OCI-M1 (cell line): ENCODE measurements around the gene CSNK1G1.
"Not testable (repeated sequence)": the region's sequence is repeated elsewhere in the genome, so short reads cannot be mapped to it uniquely, and the experiment has no call there.

ENCODE experiments used
- DNase-seq: peaks from one replicate; lab custom pipeline; 2025; lab: John Stamatoyannopoulos, UW

The CSNK1G1 gene

DNA sequence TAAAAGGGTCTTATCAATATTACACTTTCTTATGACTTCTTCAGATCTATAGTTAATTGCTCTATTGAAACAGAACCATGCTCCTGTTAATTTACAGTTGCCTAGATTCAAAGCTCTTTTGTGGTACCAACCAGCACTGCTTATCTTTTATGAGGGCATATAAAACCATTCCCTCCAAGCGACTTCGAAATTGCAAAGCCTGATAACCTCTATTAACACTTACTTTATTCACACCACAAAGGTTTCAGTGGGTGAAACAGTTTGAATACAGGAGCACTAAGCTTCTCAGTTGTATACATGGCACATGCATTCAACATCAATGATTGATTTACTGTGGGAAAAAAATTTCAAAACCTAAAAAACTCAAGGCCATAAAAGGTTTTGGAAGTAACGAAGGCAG, 118.3 kb downstream of the CSNK1G1 start:
- DNase-seq = no peak

- no peak for DNase-seq
Measured at GRCh38 chr15:64236156-64236894, 119.6 kb downstream of the CSNK1G1 start.

- DNase-seq = no peak
Measured at GRCh38 chr15:64235552-64235951, 120.4 kb downstream of the CSNK1G1 start.

GRCh38 chr15:64233299-64233698, 122.7 kb downstream of the CSNK1G1 start:
- peak; percentile 86 for DNase-seq

- DNase-seq = peak; percentile 55
Measured at GRCh38 chr15:64232400-64232799, 123.6 kb downstream of the CSNK1G1 start.

- DNase-seq = no peak
Measured at GRCh38 chr15:64229129-64229724, 126.7 kb downstream of the CSNK1G1 start.

- no peak for DNase-seq
Measured at GRCh38 chr15:64225804-64226203, 130.2 kb downstream of the CSNK1G1 start.

- peak; percentile 61 for DNase-seq
Measured at GRCh38 chr15:64224511-64224910, 131.5 kb downstream of the CSNK1G1 start.

DNA sequence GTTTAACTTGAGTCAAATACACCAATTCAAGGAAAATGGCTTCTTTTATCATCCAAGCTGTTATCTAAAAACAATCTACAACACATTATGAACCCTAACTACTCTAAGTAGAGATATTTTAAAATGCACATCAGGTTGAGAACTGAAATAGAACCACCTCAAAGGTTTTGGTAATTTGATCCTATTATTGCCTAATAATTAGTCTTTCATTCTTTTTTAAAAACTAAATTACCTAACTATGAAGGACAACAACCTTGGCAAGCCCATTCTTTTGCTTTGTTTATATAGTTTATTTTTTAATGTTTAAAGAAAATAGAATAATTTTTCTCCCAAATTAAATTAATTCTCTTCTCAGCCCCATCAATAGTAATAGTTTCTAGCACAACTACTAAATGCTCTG, 132.1 kb downstream of the CSNK1G1 start:
- DNase-seq = peak; percentile 31

DNA sequence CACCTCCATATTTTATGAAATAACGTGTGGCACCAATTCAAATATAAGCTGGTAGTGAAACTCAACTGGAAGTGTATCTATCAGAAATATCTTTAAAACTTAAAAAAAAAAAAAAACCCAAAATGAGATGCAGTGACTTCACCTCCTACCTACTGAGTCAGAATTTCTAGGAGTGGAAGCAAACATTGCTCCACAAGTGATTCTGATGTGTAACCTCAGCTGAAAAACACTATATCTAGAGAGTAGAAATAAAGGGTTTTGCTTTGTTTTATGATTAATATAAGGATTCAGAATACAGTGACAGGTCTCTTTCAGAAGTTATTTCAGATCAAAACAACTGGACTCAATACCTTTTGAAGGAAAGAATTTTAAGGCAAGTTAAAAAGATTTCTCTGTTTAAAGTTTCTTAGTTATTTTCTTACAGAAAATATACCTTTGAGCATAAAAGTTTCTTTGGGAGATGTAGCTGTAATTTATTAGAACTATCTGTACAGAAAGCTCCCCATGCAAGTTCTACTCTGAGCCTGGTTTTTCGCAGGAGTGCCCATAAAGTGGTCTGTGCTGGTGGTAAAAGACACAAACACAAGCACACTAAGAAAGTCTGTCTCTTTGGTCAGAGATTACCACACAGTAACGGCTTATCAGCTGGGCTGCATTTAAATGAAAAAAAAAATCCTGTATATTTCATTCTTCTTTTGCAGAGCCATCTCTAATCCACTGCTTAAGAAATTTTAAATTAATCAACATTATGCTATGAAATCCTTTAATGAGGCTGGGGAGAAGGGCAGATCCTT, 133.2 kb downstream of the CSNK1G1 start:
- peak; percentile 66 for DNase-seq

GRCh38 chr15:64221911-64222310, 134.1 kb downstream of the CSNK1G1 start:
- not testable (repeated sequence) for DNase-seq

- DNase-seq = not testable (repeated sequence)
Measured at GRCh38 chr15:64217429-64217750, 138.6 kb downstream of the CSNK1G1 start.

DNA sequence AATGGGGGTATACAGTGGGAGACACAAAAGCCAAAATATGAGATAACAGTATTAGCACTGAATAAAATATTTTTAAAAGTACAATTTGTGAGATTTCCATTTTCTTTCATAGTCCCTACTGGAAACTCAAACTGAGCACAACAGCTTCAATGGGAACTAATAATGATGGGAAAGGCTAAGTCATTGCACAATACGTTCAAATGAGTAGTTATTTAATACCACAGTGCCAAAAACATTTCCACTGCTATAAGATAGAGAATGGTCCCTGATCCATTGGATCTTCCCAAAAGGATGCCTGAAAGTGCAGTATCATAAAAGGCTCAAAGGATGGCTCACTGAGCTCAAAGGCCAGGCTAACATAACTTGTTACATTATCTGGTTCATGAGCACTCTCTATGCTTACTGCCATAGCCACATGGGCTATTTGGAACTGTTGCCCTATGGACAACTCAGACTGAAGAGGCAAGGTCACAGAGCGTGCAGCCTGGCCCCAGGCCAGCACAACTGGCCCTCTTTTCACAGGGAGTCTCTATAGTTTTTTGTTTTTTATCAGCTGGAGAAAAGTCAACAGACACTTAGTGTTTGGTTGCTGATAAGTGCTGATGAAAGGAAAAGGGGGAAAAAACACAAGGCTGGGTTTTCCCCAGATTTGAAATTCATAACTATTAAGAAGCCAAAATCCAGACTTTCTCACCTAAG, 139.1 kb downstream of the CSNK1G1 start:
- peak; percentile 90 for DNase-seq

DNA sequence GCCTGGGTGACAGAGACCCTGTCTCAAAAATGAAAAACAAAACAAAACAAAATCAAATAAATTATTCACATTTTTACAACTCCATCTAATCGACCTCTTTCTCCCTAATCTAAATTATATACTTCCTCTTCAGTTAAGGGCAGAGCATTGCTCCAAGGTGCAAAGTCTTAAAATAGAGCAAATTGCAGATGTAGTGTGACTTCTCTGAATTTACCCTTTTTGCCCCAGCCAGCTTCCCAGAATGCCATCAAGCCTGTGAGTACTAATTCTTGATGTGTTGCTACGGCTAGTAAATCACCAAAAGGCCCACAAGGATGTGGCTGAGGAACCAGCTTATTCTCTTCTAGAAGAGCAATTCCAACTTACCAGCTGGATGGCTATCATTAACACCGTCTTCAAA, 139.8 kb downstream of the CSNK1G1 start:
- no peak for DNase-seq

GRCh38 chr15:64213646-64214045, 142.3 kb downstream of the CSNK1G1 start:
- DNase-seq = no peak

DNA sequence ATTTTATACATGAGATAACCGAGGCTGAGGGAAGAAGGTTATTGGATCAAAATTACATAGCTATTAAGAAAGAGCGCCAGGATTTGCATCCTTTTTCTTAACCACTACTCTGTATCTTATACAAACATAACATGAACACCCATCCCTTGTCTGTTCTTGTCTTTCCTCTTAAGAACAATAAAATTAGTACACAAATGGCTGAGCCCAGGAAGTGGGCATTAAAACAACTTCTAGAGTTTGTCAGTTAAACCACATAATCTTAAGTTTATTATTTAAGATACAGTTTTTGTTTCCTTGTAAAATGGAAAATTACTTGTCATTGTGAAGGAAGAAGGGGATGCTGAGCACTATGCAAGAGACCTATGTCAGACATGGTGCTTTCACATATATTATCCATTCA, 144.3 kb downstream of the CSNK1G1 start:
- no peak for DNase-seq

DNA sequence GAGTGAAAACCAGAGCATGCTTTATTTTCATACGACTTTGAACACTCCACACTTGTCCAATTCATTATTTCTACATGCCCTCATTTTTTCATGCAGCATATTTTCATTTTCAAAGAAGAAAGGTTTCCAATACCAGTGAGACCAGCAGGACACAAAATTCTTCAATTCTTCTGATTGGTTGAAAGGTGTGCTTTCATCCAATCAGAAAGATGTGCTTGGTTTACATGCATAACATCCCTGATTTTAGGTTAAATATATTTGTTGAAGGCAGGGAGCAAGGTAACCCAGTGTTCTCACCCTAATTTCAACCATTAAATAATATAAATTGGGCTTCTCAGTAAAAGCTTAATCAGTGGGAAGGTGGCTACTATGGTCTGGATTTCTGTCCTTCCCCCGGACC, 145.6 kb downstream of the CSNK1G1 start:
- DNase-seq = no peak

DNA sequence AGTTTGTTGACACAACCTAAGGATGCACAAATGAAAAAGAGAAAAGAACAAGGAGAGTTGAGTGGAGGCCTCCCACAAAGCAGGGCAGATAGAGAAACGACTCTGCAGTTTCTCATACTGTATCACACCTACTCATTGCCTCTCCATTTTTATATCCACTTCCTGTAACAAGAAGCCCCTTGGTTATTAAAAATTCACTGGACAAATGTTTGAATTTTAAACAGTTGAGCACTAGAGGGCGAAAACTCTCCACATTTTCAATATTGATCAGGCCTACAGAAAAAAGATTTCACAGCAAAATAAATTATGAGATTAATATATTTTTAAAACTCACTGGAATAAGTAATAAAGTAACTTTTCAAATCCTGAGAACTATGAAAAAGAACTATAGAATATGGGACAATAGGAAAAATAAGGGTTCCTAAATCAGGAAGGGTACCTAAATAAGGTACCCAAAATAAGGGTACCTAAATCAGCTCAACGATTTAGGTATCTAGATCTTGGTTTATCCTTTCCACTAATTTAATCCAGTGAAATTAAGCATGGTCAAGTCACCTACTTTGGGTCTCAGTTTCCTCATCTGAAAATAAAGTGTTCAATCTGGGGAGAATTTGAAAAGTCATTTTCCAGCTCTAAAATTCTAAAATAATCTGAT, 146.2 kb downstream of the CSNK1G1 start:
- peak; percentile 80 for DNase-seq

DNA sequence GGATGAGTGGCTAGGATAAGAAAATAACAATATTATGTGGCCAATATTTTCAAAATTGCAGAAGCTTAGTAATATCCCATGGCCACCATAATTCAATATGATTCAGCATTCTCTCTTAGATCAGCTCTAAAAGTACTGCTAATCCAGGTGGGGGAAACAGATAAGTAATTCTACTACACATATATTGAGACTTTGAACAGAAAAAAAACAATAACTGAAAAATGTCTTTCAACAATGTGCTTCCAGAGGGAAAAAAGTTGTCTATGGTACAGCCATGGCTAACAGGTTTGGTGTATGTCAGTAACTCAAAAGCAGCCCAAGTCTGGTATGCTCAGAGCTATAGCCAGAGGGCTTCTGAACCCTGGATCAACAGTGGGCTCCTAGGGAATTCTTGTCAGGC, 150.8 kb downstream of the CSNK1G1 start:
- peak; percentile 55 for DNase-seq

GRCh38 chr15:64197425-64197824, 158.5 kb downstream of the CSNK1G1 start:
- DNase-seq = no peak

- no peak for DNase-seq
Measured at GRCh38 chr15:64193971-64194370, 162.0 kb downstream of the CSNK1G1 start.
